Skeletal muscle tissue (tissue), 4 donors: Measurements from ENCODE around the gene TCERG1L. TPM values are rescaled to one million over a fixed set of nuclear protein-coding genes. Genes with fewer than 3 reads are reported as not detected.
"Not testable (repeated sequence)": the region's sequence is repeated elsewhere in the genome, so short reads cannot be mapped to it uniquely, and the experiment has no call there.

ENCODE experiments used
- H3K27ac ChIP-seq: one replicate; pipeline ENCODE4 v1.7.0; 2013; ENCODE audit warnings: mild to moderate bottlenecking, low read depth, low read length, inconsistent platforms
- H3K27me3 ChIP-seq, 3 donors: one replicate each; pipeline ENCODE4 v1.7.0; 2013; ENCODE audit warnings: low read length in 3 of 3; ENCODE audit not compliant: control insufficient read depth in 3 of 3, insufficient read depth in 3 of 3
- H3K36me3 ChIP-seq, 3 donors: one replicate each; pipeline ENCODE4 v1.7.0; 2013; ENCODE audit warnings: low read length in 3 of 3; ENCODE audit not compliant: control insufficient read depth in 3 of 3, insufficient read depth in 3 of 3
- H3K4me1 ChIP-seq, 3 donors: one replicate each; pipeline ENCODE4 v1.7.0; 2013; ENCODE audit warnings: low read length in 3 of 3, mild to moderate bottlenecking in 3 of 3; ENCODE audit not compliant: control insufficient read depth in 3 of 3, insufficient read depth in 3 of 3
- H3K4me3 ChIP-seq, 3 donors: one replicate each; pipeline ENCODE4 v1.7.0; 2013; ENCODE audit warnings: low read length in 3 of 3
- H3K9ac ChIP-seq, 3 donors: one replicate each; pipeline ENCODE4 v1.7.0; 2013; ENCODE audit warnings: low read length in 3 of 3, mild to moderate bottlenecking in 3 of 3, moderate library complexity in 2 of 3, low read depth in 1 of 3
- H3K9me3 ChIP-seq, 3 donors: one replicate each; pipeline ENCODE4 v1.7.0; 2013; ENCODE audit warnings: low read length in 3 of 3; ENCODE audit not compliant: control insufficient read depth in 3 of 3
- total RNA-seq: library from RNA; depleted of rRNA; stranded (reverse); fragments of >200 nt; gene quantifications from one replicate; pipeline ENCODE4 v1.2.3, GENCODE V29; 2014
- donor health status: Osteomylitis.

TCERG1L gene
- total RNA-seq, 1 donor from 2014 or later: not detected

GRCh38 chr10:131244836-131245235 lies 66.7 kb downstream of the TCERG1L start:
- Histone ChIP-seq H3K4me3 (no peak overlapping the region), H3K27me3 (peaks cover 11 to 39% (median 35%) of the 10 kb centered on the region in 3 donors), H3K9ac (no peak overlapping the region), H3K27ac (no peak overlapping the region), H3K36me3 (no peaks in the 10 kb centered on the region), H3K4me1 (no peaks in the 10 kb centered on the region), H3K9me3 (no peaks in the 10 kb centered on the region)

DNA sequence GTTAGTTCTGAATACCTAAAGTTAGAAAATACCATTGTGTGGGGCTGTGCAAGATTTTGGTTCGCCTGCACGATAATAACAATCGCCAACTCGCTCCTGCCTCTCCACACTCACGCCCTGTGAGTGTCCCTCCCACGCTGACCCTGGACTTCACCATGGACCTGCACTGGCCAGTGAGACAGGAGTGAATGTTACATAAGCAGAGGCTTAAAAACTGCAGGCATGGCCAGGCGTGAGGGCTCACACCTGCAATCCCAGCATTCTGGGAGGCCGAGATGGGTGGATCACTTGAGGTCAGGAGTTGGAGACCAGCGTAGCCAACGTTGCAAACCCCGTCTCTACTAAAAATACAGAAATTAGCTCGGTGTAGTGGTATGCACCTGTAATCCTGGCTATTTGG lies 68.4 kb downstream of the TCERG1L start:
- Histone ChIP-seq H3K4me1 (no peaks in the 10 kb centered on the region), H3K9me3 (no peaks in the 10 kb centered on the region), H3K27me3 (peaks cover 18 to 37% (median 24%) of the 10 kb centered on the region in 3 donors), H3K36me3 (no peaks in the 10 kb centered on the region), H3K9ac (no peak overlapping the region), H3K27ac (no peak overlapping the region), H3K4me3 (no peak overlapping the region)

DNA sequence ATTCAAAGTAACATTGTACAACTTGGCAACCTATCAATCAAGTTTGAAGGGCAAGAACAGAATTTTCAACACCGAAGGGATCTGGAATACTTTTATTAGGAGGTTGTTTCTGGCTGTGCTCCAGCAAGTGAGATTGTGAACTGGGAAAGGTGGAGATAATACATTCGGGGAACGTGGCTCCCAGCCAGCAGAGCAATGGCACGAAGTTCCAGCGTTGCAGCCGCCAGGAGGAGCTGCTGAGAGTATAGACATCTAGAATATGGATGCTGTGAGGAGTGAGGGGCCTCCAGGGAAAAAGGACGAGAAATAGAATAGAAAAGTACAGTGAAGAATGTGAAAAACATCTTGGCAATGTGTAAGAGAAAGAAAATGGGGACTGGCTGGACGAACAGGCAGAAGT lies 69.5 kb downstream of the TCERG1L start:
- H3K4me3 ChIP-seq: no peak overlapping the region
- H3K27me3 ChIP-seq: peaks cover 12 to 37% (median 20%) of the 10 kb centered on the region in 3 donors
- H3K4me1 ChIP-seq: no peaks in the 10 kb centered on the region
- no peaks in the 10 kb centered on the region for H3K9me3 ChIP-seq
- no peak overlapping the region for H3K27ac ChIP-seq
- H3K36me3 ChIP-seq: no peaks in the 10 kb centered on the region
- H3K9ac ChIP-seq: no peak overlapping the region

GRCh38 chr10:131240691-131241090 lies 70.8 kb downstream of the TCERG1L start:
- Histone ChIP-seq H3K36me3 (no peaks in the 10 kb centered on the region), H3K27ac (no peak overlapping the region), H3K27me3 (peaks cover 12 to 47% (median 22%) of the 10 kb centered on the region in 3 donors), H3K9me3 (no peaks in the 10 kb centered on the region), H3K4me3 (no peak overlapping the region), H3K9ac (no peak overlapping the region), H3K4me1 (no peaks in the 10 kb centered on the region)

- Histone ChIP-seq H3K4me3 (no peak overlapping the region), H3K9me3 (no peaks in the 10 kb centered on the region), H3K36me3 (no peaks in the 10 kb centered on the region), H3K9ac (no peak overlapping the region), H3K4me1 (no peaks in the 10 kb centered on the region), H3K27ac (no peak overlapping the region), H3K27me3 (peaks cover 12 to 48% (median 20%) of the 10 kb centered on the region in 3 donors)
Measured at GRCh38 chr10:131239926-131240325, 71.6 kb downstream of the TCERG1L start.

- no peaks in the 10 kb centered on the region for H3K36me3 ChIP-seq
- no peaks in the 10 kb centered on the region for H3K4me1 ChIP-seq
- no peak overlapping the region for H3K4me3 ChIP-seq
- no peaks in the 10 kb centered on the region for H3K9me3 ChIP-seq
- no peak overlapping the region for H3K9ac ChIP-seq
- H3K27me3 ChIP-seq: peaks cover 12 to 45% (median 18%) of the 10 kb centered on the region in 3 donors
- H3K27ac ChIP-seq: no peak overlapping the region
Measured at GRCh38 chr10:131239450-131239849, 72.1 kb downstream of the TCERG1L start.

DNA sequence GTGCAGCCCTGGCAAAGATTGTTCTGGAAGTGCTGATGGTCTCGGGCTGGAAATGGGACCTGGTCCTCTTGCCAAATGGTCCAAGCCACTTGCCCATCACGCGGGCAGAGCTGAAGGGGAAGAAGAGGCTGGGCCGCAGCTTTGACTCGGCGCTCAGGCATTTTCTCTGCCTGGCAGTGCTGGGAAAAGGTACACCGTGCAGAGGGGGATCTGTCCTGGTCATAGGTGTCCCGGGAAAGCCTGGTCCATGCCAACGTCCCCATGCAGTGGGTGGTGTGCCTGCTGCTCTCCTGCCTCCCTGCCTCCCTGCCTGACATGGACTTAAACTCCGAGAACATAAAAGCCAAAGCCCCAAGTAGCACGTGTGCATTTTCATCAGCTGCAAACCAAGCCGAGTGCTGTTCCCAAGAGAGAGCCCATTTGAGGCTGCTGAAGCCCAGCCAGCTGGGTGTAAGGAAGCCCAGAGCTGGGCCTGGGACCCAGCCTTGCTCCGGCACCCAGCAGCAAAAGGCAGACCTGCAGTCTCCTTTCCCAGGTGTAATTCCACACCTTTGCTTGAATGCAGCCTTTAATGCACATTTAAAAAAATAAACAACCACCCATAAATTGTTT lies 72.7 kb downstream of the TCERG1L start:
- Histone ChIP-seq H3K27me3 (peaks cover 12 to 45% (median 18%) of the 10 kb centered on the region in 3 donors), H3K4me3 (no peak overlapping the region), H3K9me3 (peaks cover 0 to 2% (median 0%) of the 10 kb centered on the region in 3 donors), H3K27ac (no peak overlapping the region), H3K36me3 (no peaks in the 10 kb centered on the region), H3K9ac (no peak overlapping the region), H3K4me1 (no peaks in the 10 kb centered on the region)

- H3K27ac ChIP-seq: no peak overlapping the region
- no peak overlapping the region for H3K4me3 ChIP-seq
- H3K27me3 ChIP-seq: peaks cover 12 to 47% (median 18%) of the 10 kb centered on the region in 3 donors
- H3K36me3 ChIP-seq: no peaks in the 10 kb centered on the region
- no peaks in the 10 kb centered on the region for H3K4me1 ChIP-seq
- H3K9me3 ChIP-seq: peaks cover 0 to 3% (median 0%) of the 10 kb centered on the region in 3 donors
- H3K9ac ChIP-seq: no peak overlapping the region
Measured at GRCh38 chr10:131237991-131238651, 73.4 kb downstream of the TCERG1L start.

- peaks cover 11 to 44% (median 19%) of the 10 kb centered on the region in 3 donors for H3K27me3 ChIP-seq
- not testable (repeated sequence) for H3K4me3 ChIP-seq, H3K9ac ChIP-seq, H3K36me3 ChIP-seq, H3K4me1 ChIP-seq, H3K9me3 ChIP-seq, H3K27ac ChIP-seq
Measured at GRCh38 chr10:131234606-131235005, 76.9 kb downstream of the TCERG1L start.

- H3K36me3 ChIP-seq: no peaks in the 10 kb centered on the region
- H3K27me3 ChIP-seq: peaks cover 3 to 39% (median 17%) of the 10 kb centered on the region in 3 donors
- no peak overlapping the region for H3K27ac ChIP-seq
Measured at GRCh38 chr10:131233611-131234258, 77.8 kb downstream of the TCERG1L start.

More at GRCh38 chr10:131233611-131234258, 77.8 kb downstream of the TCERG1L start:
- Histone ChIP-seq H3K4me3 (no peak overlapping the region), H3K4me1 (no peaks in the 10 kb centered on the region), H3K9me3 (peaks cover 0 to 4% (median 0%) of the 10 kb centered on the region in 3 donors), H3K9ac (no peak overlapping the region)
